T-helper 17 cell (primary cell): ENCODE measurements around the gene TPD52L1. TPM values are rescaled to one million over a fixed set of nuclear protein-coding genes. Genes with fewer than 3 reads are reported as not detected.

Experiments used
- ATAC-seq: fragments of 150-1000 bp; cut with Tn5 transposase; 2 replicates; pipeline ENCODE4 v1.10.0; 2021; ENCODE audit warnings: mild to moderate bottlenecking, moderate library complexity
- DNase-seq, 3 donors: peaks; one replicate each; pipeline versions ENCODE4 v3.0.0 to v3.0.0-alpha.2; 2020 to 2021
- H3K9me3 ChIP-seq: one replicate; pipeline ENCODE4 v1.7.0; 2013; ENCODE audit warnings: low read length, mild to moderate bottlenecking; ENCODE audit not compliant: control insufficient read depth, poor library complexity, severe bottlenecking
- H3K27ac Mint-ChIP-seq: one replicate; pipeline ENCODE4 v1.8.0; 2022; ENCODE audit warnings: mild to moderate bottlenecking, moderate library complexity, mixed read lengths
- H3K27me3 Mint-ChIP-seq: one replicate; pipeline ENCODE4 v1.8.0; 2022; ENCODE audit warnings: mixed read lengths
- H3K36me3 Mint-ChIP-seq: one replicate; pipeline ENCODE4 v1.8.0; 2022; ENCODE audit warnings: low read depth, mixed read lengths
- H3K4me1 Mint-ChIP-seq: one replicate; pipeline ENCODE4 v1.8.0; 2022; ENCODE audit warnings: mild to moderate bottlenecking, mixed read lengths
- H3K4me3 Mint-ChIP-seq: one replicate; pipeline ENCODE4 v1.8.0; 2022; ENCODE audit warnings: mild to moderate bottlenecking, moderate library complexity, mixed read lengths
- total RNA-seq, 4 donors: library from RNA in 2 of 4; stranded (reverse) in 2 of 4; gene quantifications; one replicate each; pipeline ENCODE4 v1.2.3 and lab custom pipeline; 2022 to 2026

The TPD52L1 gene
- total RNA-seq, 2 donors from 2014 or later: not detected

GRCh38 chr6:125287718-125288117 lies 134.1 kb downstream of the TPD52L1 start:
- no peak overlapping the region for H3K27ac Mint-ChIP-seq
- peaks cover 19% of the 10 kb centered on the region for H3K36me3 Mint-ChIP-seq
- H3K9me3 ChIP-seq: no peaks in the 10 kb centered on the region
- ATAC-seq: no peak
- H3K4me1 Mint-ChIP-seq: peaks cover 16% of the 10 kb centered on the region
- no peak overlapping the region for H3K4me3 Mint-ChIP-seq
- no peaks in the 10 kb centered on the region for H3K27me3 Mint-ChIP-seq
- DNase-seq: no peak

GRCh38 chr6:125293587-125293986 lies 140.0 kb downstream of the TPD52L1 start:
- no peaks in the 10 kb centered on the region for H3K9me3 ChIP-seq
- H3K36me3 Mint-ChIP-seq: peaks cover 20% of the 10 kb centered on the region
- H3K27me3 Mint-ChIP-seq: no peaks in the 10 kb centered on the region
- no peak overlapping the region for H3K4me3 Mint-ChIP-seq
- ATAC-seq (no peak), DNase-seq (no peak)
- H3K27ac Mint-ChIP-seq: no peak overlapping the region
- peaks cover 25% of the 10 kb centered on the region for H3K4me1 Mint-ChIP-seq

DNA sequence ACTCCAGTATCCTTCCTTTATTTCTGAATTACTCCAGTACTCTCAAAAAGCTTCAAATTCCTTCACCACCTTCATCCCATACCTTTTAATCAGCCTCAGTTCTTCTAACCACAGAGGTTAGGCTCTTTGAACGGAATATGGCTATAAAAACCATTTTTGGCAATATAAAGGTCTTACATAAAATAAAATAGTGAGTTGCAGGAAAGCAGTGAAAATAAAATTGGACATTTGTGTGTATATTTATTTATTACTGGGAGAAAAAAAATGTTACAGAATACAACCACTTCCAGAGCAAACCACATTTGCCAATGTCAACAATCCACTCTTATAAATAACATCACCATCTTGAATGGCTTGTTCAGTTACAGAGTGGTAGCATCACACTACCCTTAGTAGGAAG lies 140.5 kb downstream of the TPD52L1 start:
- ATAC-seq (no peak), DNase-seq (no peak)
- H3K36me3 Mint-ChIP-seq: peaks cover 21% of the 10 kb centered on the region
- no peak overlapping the region for H3K4me3 Mint-ChIP-seq
- H3K4me1 Mint-ChIP-seq: peaks cover 25% of the 10 kb centered on the region
- no peaks in the 10 kb centered on the region for H3K9me3 ChIP-seq
- no peaks in the 10 kb centered on the region for H3K27me3 Mint-ChIP-seq
- H3K27ac Mint-ChIP-seq: no peak overlapping the region

DNA sequence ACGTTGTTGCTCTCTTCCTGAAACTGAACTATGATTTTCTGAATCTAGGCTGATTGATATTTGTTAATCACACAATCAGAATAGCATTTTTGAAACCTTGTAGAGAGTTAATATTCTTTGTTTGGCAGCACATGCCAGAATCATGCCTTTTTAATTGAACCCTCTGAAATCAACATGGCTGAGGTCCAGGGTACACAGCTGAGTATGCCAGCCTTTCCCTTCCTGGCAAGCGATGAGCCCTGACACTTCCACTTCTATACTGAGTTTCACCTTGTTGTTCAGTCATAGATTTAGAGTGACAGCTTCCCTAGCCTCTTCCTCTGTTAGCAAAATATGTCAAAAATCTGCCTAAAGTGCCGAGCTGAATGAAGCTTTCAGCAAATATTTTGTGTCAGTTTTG lies 141.4 kb downstream of the TPD52L1 start:
- Mint-ChIP-seq H3K36me3 (peaks cover 25% of the 10 kb centered on the region), H3K27me3 (no peaks in the 10 kb centered on the region), H3K4me1 (peaks cover 32% of the 10 kb centered on the region), H3K4me3 (no peak overlapping the region), H3K27ac (no peak overlapping the region)
- ATAC-seq: no peak
- DNase-seq: no peak
- no peaks in the 10 kb centered on the region for H3K9me3 ChIP-seq

DNA sequence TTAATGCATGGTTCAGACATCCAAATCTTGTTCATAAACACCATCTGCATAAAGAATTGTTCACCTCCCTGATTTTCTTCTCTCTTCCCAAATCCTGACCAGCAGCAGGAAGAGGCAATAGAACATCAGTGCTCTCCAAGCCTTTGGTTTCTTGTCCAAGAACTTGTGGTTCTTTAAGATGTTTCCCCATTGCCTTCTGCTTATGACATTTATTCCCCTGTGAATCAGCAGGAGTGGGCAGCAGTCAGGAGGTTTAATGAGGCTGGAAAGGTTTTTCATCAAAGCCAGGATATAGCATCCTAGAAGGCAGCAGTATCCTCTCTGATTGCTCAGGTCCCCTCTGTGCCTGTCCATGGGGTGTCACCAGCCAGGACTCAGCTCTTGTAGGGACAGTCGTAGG lies 142.9 kb downstream of the TPD52L1 start:
- H3K4me1 Mint-ChIP-seq: peaks cover 44% of the 10 kb centered on the region
- no peak overlapping the region for H3K27ac Mint-ChIP-seq
- ATAC-seq (no peak), DNase-seq (no peak)
- no peak overlapping the region for H3K4me3 Mint-ChIP-seq
- H3K27me3 Mint-ChIP-seq: no peaks in the 10 kb centered on the region
- H3K36me3 Mint-ChIP-seq: peaks cover 25% of the 10 kb centered on the region
- no peaks in the 10 kb centered on the region for H3K9me3 ChIP-seq

GRCh38 chr6:125299257-125299656 lies 145.7 kb downstream of the TPD52L1 start:
- peaks cover 17% of the 10 kb centered on the region for H3K36me3 Mint-ChIP-seq
- H3K4me3 Mint-ChIP-seq: no peak overlapping the region
- H3K9me3 ChIP-seq: no peaks in the 10 kb centered on the region
- peaks cover 55% of the 10 kb centered on the region for H3K4me1 Mint-ChIP-seq
- peak overlapping the region; percentile 91 for H3K27ac Mint-ChIP-seq
- DNase-seq (no peak), ATAC-seq (no peak)
- no peaks in the 10 kb centered on the region for H3K27me3 Mint-ChIP-seq

- ATAC-seq (no peak), DNase-seq (no peak)
- Mint-ChIP-seq H3K4me3 (peak overlapping the region; percentile 94), H3K4me1 (peaks cover 49% of the 10 kb centered on the region), H3K36me3 (peaks cover 14% of the 10 kb centered on the region), H3K27ac (peak overlapping the region; percentile 91), H3K27me3 (peaks cover 2% of the 10 kb centered on the region)
- H3K9me3 ChIP-seq: no peaks in the 10 kb centered on the region
Observed at GRCh38 chr6:125300992-125301434, 147.4 kb downstream of the TPD52L1 start.

- peak; percentile 5 to 25 (median 22) for DNase-seq
- no peaks in the 10 kb centered on the region for H3K9me3 ChIP-seq
- peak; percentile 47 for ATAC-seq
- peaks cover 9% of the 10 kb centered on the region for H3K27me3 Mint-ChIP-seq
- H3K4me1 Mint-ChIP-seq: peaks cover 49% of the 10 kb centered on the region
- H3K27ac Mint-ChIP-seq: peak within 1 kb of the TSS; percentile 91
- peak within 1 kb of the TSS; percentile 94 for H3K4me3 Mint-ChIP-seq
- H3K36me3 Mint-ChIP-seq: peaks cover 14% of the 10 kb centered on the region
Observed at GRCh38 chr6:125301435-125302391, 148.1 kb downstream of the TPD52L1 start, which contains the start of gene HDDC2. Gene HDDC2 (minus strand): TSS chr6:125301967. CDS start chr6:125301932, 35 bp downstream.

DNA sequence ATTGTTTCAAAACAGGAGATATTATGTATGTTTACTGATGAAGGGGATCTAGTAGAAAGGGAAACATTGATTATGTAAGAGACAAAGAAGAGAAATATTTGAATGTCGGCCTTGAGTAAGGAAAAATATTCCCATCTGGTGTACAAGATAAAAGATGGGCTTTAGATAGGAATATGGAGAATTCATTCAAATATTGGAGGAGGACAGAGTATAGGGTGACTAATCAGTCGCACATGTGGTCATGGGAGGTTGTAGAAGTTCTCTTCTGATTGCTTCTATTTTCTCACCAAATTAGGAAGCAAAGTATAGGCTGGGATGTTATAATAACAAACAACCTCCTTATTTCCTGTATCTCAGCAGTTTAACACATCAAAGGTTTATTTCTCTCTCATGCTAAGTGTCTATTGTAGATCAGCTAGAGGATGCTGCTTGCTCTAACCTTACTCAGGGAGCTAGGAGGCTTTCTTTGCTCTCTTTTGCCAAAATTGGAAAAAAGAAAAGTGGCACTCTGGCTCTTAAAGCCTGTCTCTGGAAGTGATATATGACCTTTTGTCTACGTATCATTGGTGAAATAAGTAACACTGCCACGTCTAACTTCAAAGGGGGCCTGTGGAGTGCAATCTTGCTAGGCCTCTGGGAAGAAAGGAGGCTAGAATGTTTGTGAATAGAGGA lies 149.4 kb downstream of the TPD52L1 start:
- H3K9me3 ChIP-seq: no peaks in the 10 kb centered on the region
- peak overlapping the region; percentile 91 for H3K27ac Mint-ChIP-seq
- H3K36me3 Mint-ChIP-seq: peaks cover 8% of the 10 kb centered on the region
- peaks cover 16% of the 10 kb centered on the region for H3K27me3 Mint-ChIP-seq
- no peak for DNase-seq
- H3K4me3 Mint-ChIP-seq: peak overlapping the region; percentile 94
- peaks cover 44% of the 10 kb centered on the region for H3K4me1 Mint-ChIP-seq
- peak; percentile 83 for ATAC-seq

DNA sequence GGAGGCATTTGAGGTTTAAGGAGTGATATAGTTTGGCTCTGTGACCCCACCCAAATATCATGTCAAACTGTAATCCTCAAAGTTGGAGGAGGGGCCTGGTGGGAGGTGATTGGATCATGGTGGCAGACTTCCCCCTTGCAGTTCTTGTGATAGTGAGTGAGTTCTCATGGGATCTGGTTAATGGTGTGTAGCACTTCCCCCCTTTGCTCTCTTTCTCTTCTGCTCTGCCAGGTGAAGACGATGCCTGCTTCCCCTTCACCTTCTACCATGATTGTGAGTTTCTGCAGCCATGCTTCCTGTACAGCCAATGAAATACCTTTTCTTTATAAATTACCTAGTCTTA lies 149.9 kb downstream of the TPD52L1 start:
- H3K9me3 ChIP-seq: no peaks in the 10 kb centered on the region
- H3K27ac Mint-ChIP-seq: peak overlapping the region; percentile 91
- peaks cover 21% of the 10 kb centered on the region for H3K27me3 Mint-ChIP-seq
- H3K4me1 Mint-ChIP-seq: peaks cover 43% of the 10 kb centered on the region
- peaks cover 6% of the 10 kb centered on the region for H3K36me3 Mint-ChIP-seq
- H3K4me3 Mint-ChIP-seq: no peak overlapping the region
- ATAC-seq (no peak), DNase-seq (no peak)

- DNase-seq: no peak
- peaks cover 32% of the 10 kb centered on the region for H3K4me1 Mint-ChIP-seq
- H3K4me3 Mint-ChIP-seq: no peak overlapping the region
- H3K9me3 ChIP-seq: no peaks in the 10 kb centered on the region
- no peak for ATAC-seq
- no peak overlapping the region for H3K27ac Mint-ChIP-seq
- peaks cover 27% of the 10 kb centered on the region for H3K27me3 Mint-ChIP-seq
- no peaks in the 10 kb centered on the region for H3K36me3 Mint-ChIP-seq
Observed at GRCh38 chr6:125304970-125305660, 151.5 kb downstream of the TPD52L1 start.

GRCh38 chr6:125306756-125307149 lies 153.2 kb downstream of the TPD52L1 start:
- no peak overlapping the region for H3K4me3 Mint-ChIP-seq
- peaks cover 23% of the 10 kb centered on the region for H3K4me1 Mint-ChIP-seq
- no peak for DNase-seq
- no peak overlapping the region for H3K27ac Mint-ChIP-seq
- no peaks in the 10 kb centered on the region for H3K36me3 Mint-ChIP-seq
- H3K27me3 Mint-ChIP-seq: peaks cover 27% of the 10 kb centered on the region
- H3K9me3 ChIP-seq: no peaks in the 10 kb centered on the region
- ATAC-seq: no peak
